ENCODE data around the gene AHCTF1.
"Not testable (repeated sequence)": the region's sequence is repeated elsewhere in the genome, so short reads cannot be mapped to it uniquely, and the experiment has no call there.

AHCTF1 gene

GRCh38 chr1:246916026-246916923, 15.5 kb downstream of the AHCTF1 start:
- not testable (repeated sequence) for DNase-seq (ENCODE audit: low spot score)

GRCh38 chr1:246907472-246907871, 24.3 kb downstream of the AHCTF1 start:
- DNase-seq (ENCODE audit: low spot score), result no peak

- no peak for DNase-seq (ENCODE audit: low spot score)
These were observed 24.9 kb downstream of the AHCTF1 start for GRCh38 chr1:246906833-246907232.

GRCh38 chr1:246901874-246902273, 29.9 kb downstream of the AHCTF1 start:
- no peak for DNase-seq (ENCODE audit: low spot score)

GRCh38 chr1:246897302-246897701, 34.4 kb downstream of the AHCTF1 start:
- DNase-seq (ENCODE audit: low spot score), result no peak

- no peak for DNase-seq (ENCODE audit: low spot score)
These were observed 38.4 kb downstream of the AHCTF1 start for GRCh38 chr1:246893191-246893939.

- DNase-seq (ENCODE audit: low spot score), result no peak
These were observed 40.6 kb downstream of the AHCTF1 start for GRCh38 chr1:246891105-246891504.

GRCh38 chr1:246888522-246888921, 43.2 kb downstream of the AHCTF1 start:
- no peak for DNase-seq (ENCODE audit: low spot score)

GRCh38 chr1:246885389-246885788, 46.4 kb downstream of the AHCTF1 start:
- not testable (repeated sequence) for DNase-seq (ENCODE audit: low spot score)

- no peak for DNase-seq (ENCODE audit: low spot score)
These were observed 53.2 kb downstream of the AHCTF1 start for GRCh38 chr1:246878551-246878950.

GRCh38 chr1:246876431-246876830, 55.3 kb downstream of the AHCTF1 start:
- DNase-seq (ENCODE audit: low spot score), result no peak

- DNase-seq (ENCODE audit: low spot score), result no peak
These were observed 56.4 kb downstream of the AHCTF1 start for GRCh38 chr1:246875041-246876026.

- no peak for DNase-seq (ENCODE audit: low spot score)
These were observed 65.8 kb downstream of the AHCTF1 start for GRCh38 chr1:246865921-246866320.

GRCh38 chr1:246863791-246864190, 68.0 kb downstream of the AHCTF1 start:
- DNase-seq (ENCODE audit: low spot score), result not testable (repeated sequence)

- no peak for DNase-seq (ENCODE audit: low spot score)
These were observed 71.3 kb downstream of the AHCTF1 start for GRCh38 chr1:246860401-246860800.

- no peak for DNase-seq (ENCODE audit: low spot score)
These were observed 75.4 kb downstream of the AHCTF1 start for GRCh38 chr1:246856371-246856770.

- DNase-seq (ENCODE audit: low spot score), result not testable (repeated sequence)
These were observed 81.1 kb downstream of the AHCTF1 start for GRCh38 chr1:246850640-246851039.

GRCh38 chr1:246843876-246844275, 87.9 kb downstream of the AHCTF1 start:
- DNase-seq (ENCODE audit: low spot score), result no peak

GRCh38 chr1:246840761-246841160, 91.0 kb downstream of the AHCTF1 start:
- DNase-seq (ENCODE audit: low spot score), result not testable (repeated sequence)

GRCh38 chr1:246838118-246838456, 93.7 kb downstream of the AHCTF1 start:
- DNase-seq (ENCODE audit: low spot score), result no peak

GRCh38 chr1:246837418-246838117, 94.2 kb downstream of the AHCTF1 start:
- DNase-seq (ENCODE audit: low spot score), result no peak

Measured in left forelimb (tissue), 1 donor.